Hematopoietic multipotent progenitor cell treated with erythropoietin and hydrocortisone succinate and interleukin-3 and kit ligand, for 15 days (in vitro differentiated cells): ENCODE results near the gene ZNF613.
"Not testable (repeated sequence)": the region's sequence is repeated elsewhere in the genome, so short reads cannot be mapped to it uniquely, and the experiment has no call there.

ENCODE experiments used
- DNase-seq: peaks from one replicate; pipeline ENCODE4 v3.0.0-alpha.2; 2015; ENCODE audit warnings: low spot score

The ZNF613 gene

DNA sequence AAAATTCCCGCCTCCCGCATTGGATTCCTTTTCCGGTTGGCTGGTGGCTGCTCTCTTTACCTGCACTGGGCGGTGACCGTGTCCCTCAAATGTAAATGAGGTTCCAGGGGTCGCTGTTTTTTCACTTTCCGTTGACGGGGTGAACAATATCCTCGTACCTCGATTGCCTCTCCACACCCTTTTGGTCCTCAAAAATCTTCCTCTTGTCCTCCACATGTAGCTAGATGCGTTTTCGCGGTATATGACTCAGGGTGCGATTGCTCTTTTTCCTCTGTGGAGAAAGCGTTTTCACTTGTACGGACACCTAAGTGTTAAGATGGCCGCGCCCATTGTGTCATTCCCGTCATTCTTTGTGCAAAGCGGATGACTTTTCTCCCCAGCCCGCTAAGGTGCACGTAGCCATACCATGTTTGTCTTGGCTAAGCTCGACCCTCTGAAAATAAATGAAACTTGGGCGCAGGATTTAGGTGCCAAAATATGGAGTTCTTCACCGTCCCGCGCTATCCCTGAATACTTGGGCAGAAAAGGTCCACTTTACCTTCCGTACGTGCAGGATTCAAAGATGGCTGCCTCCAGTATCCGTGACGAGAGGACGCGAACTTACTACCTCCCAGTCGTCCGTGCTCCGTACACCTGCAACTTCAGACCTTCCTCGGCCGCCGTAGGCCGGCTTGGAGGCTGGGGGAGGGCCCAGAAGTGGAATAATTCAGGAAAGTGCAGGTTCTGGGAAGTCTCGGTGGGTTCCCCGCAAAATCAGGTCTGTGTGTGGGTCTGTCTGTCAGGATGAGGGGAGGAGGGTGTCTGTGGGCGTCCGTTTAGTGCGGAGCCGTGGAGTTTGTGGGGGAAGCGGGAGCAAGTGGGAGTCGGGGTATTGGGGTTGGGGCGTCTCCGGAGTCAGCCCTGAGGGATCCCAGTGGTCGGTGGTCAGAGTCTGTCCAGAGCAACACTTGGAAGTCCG is at the start of gene ZNF613:
TSS of gene ZNF613 (plus strand) at position 689 of the 958 bp plus-strand sequence. CDS start 8,749 bp downstream, outside the sequence.
- DNase-seq = peak; percentile 64

DNA sequence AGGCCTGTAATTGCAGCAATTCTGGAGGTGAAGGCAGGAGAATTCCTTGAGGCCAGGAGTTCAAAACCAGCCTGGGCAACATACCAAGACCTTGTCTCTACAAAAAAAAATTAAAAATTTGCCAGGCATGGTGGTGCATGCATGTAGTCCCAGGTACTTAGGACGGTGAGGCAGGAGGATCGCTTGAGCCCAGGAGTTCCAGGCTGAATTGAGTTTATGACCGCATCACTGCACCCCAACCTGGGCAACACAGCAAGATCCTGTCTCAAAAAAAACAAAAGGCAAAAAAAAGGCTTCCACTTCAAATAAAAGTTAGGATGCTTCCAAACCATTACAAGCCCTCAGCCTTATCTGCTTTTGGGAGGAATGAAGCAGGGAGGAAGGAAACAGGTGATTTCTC is 44.8 kb upstream of the ZNF613 start:
- DNase-seq = no peak

DNA sequence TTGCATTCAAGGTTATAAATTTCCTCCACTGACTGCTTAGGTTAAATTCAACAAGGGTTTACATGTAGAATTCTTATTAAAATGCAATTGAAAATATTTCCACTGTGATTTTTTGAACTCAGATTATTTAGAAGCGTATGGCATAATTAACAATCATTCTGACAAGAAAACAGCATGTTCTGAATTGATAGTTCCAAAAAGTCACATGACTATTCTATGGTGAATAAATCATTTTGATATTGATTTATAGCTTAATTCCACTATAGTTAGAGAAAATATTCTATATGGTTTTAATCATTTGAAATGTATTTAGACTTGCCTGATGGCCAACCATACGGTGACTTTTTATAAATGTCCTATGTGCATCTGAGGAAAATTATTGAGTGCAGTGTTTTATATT is 42.6 kb upstream of the ZNF613 start:
- DNase-seq = no peak

DNA sequence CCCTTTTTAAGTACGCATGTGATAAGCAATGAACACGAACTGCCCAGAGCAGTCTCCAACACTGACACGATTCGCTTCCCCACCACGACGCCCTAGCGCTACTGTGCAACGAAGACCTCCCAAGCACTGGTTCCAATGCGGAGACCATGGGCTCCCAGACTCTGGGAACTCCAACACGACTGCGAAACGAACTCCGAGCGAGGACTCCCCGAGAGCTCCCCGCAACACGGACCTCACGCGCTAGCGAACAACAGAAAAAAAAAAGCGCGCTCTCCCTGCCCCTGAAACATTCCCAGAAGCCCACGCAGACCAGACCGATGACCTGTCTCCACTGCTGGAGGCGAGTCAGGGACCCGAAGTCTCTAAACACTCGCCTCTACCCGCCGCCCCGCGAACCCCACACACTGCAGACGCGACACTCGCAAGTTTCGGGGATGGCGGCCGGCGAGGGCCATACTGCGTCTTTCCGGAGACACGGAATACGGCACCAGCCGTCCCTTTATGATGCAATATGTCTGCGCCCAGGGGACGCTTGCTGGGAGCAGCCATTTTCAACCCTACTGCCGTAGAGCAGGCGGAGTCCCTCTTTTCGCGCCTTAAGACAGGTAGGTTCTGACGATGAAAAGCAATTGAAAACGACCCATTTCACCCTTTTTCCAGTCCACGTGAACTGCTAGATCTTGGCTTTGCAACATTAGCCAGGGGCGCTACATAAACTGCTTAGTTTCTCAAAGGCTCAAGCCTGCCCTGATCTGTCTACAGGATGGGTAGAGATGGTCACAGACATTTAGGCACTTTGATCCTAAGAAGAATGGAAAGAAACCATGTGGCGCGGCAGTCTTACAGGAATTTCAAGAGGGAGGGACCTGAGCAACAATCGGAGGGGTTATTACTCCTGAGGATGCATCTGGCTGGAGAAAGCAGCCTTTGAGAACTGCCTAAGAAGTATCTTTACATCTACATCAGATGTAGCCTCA is 39.5 kb upstream of the ZNF613 start, which contains the start of gene ZNF577:
TSS of gene ZNF577 (minus strand) at position 430 of the 977 bp plus-strand sequence. CDS start 7,569 bp downstream, outside the sequence.
- peak; percentile 37 for DNase-seq

DNA sequence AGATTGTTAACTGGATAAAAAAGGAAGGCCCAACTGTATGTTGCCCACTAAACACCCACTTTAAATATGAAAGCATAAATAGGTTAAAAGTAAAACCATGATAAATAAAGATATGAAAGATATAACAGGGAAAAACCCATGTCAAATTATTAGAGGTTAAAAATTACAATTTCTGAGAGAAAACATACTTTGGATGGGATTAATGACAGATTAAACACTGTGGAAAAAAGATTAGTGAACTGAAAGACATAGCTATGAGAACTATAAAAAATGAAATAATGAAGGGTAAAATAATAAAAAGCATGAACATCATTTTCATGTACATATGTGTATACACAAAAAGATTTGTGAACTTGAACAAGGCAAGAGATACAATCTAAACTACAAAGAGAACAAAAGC is 37.3 kb upstream of the ZNF613 start:
- no peak for DNase-seq

DNA sequence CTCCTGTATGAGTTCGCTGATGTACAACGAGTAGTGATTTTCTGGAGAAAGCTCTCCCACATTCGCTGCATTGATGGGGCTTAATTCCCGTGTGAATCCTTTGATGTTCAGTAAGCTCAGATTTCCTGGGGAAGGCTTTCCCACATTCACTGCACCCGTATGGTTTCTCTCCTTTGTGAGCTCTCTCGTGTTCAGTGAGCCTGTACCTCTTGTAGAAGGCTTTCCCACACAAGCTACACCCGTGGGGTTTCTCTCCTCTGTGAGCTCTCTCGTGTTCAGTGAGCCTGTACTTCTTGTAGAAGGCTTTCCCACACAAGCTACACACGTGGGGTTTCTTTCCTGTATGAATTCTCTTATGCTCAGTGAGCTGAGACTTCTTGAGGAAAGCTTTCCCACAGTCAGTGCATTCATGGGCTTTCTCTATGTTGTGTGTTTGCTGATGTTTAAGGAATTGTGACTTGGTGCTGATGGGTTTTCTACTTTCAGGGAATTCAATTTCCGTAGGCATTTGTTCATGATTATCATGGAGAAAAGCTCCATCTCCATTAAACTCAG is 36.0 kb upstream of the ZNF613 start:
- no peak for DNase-seq

DNA sequence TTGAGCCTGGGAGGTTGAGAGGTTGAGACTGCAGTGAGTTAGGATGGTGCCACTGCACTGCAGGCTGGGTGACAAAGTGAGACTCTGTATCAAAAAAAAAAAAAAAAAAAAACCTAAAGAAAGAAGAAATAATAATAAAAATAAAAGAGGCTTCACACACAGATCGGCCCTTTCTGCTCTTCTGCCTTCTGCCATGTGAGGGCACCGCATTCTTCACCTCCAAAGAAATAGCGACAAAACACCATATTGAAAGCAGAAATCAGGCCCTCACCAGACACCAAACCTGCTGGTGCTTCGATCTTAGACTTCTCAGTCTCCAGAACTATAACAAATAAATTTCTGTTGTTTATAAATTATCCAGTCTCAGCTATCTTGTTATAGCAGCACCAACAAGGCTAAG is 25.4 kb upstream of the ZNF613 start:
- DNase-seq = no peak

DNA sequence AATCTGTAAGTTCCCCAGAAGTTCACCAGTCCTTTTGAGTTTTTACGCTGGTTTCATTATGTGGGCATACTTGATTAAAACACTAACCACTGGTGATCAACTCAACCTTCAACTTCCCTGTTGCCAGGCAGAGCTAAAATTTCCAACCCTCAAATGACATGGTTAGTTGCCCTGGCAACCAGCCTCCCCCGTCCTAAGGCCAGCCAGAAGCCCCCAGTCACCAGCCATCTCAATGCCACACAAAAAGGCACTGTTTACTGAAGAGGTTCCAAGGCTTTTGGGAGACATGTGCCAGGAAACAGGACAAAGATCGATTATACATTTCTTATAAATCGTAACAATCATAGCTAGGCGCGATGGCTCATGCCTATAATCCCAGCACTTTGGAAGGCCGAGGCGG is 24.1 kb upstream of the ZNF613 start:
- no peak for DNase-seq

DNA sequence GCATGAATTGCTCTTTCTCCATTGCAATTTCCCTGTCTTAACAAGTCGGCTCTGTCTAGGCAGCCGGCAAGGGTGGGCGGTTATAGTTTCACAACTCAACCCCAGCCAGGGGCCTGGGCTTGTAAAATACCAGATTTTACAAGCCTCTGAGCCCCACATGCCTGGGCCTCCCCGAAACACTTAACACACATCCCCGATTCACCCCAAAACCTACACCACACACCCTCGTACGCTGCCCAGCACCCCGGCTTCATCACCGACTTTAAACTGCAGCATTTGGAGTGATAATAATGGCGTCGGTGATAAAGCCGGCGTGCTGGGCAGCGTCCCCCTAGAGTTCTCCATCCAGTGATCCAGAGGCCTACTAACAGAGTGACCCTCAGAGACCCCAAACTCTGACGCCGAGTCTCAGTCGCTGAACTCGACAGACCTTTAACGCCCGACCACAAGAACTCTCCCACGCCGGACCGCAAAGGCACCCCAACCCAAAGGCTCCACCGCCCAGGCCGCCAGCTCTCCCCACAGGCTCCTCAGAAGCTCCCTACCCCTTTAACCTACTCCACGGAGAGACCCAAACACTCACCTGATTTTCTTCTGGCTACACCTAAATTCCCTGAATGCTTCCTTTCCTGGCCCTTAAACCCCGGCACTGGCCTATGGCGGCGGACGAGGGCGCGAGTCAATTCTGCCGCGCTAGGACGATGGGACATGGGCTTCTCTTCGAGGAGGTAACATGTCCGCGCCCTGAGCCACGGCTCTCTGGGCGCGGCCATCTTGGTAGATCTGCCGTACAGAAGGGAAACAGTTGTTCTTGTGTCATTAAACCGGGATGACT is 22.7 kb upstream of the ZNF613 start, which contains the start of gene ZNF649:
TSS of gene ZNF649 (minus strand) at position 687 of the 835 bp plus-strand sequence. CDS start 4,910 bp downstream, outside the sequence.
- DNase-seq = peak; percentile 65

DNA sequence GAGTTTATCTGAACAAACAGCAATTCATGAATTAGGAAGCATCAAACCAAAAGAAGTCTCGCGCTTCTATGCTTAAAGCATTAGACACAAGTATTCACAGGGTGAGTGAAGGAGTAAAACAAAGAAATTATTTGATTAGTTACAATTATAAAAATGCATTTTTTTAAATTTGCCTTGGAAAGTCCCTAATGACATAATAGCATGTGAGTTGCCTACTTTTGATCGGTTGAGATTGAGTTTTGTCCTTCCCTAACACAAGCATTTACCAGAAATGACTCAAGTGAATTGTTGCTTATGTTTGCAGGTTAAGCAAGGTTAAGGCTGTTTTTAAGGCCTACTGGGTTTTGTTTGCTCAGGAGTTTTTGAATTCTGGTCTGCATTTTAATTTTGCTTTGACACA is 22.1 kb upstream of the ZNF613 start:
- no peak for DNase-seq

DNA sequence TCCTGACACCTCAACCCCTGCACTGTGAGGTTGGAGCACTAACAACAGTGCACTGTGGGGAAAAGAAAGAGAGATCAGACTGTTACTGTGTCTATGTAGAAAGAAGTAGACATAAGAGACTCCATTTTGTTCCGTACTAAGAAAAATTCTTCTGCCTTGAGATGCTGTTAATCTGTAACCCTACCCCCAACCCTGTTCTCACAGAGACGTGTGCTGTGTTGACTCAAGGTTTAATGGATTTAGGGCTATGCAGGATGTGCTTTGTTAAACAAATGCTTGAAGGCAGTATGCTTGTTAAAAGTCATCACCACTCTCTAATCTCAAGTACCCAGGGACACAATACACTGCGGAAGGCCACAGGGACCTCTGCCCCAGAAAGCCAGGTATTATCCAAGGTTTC is 21.6 kb upstream of the ZNF613 start:
- DNase-seq = not testable (repeated sequence)

DNA sequence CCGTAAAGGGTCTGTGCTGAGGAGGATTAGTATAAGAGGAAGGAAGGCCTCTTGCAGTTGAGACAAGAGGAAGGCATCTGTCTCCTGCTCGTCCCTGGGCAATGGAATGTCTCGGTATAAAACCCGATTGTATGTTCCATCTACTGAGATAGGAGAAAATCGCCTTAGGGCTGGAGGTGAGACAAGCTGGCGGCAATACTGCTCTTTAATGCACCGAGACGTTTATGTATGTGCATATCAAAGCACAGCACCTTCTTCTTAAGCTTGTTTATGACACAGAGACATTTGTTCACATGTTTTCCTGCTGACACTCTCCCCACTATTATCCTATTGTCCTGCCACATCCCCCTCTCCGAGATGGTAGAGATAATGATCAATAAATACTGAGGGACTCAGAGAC is 21.2 kb upstream of the ZNF613 start:
- DNase-seq = not testable (repeated sequence)

DNA sequence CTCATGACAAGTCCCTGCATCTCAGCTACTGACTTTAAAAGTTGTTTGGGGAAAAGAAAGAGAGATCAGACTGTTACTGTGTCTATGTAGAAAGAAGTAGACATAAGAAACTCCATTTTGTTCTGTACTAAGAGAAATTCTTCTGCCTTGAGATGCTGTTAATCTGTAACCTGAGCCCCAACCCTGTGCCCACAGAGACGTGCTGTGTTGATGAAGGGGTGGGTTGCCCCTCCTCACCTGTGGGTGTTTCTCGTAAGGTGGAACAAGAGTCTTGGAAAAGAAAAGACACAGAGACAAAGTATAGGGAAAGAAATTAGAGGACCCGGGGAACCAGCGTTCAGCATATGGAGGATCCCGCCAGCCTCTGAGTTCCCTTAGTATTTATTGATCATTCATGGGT is 19.3 kb upstream of the ZNF613 start:
- DNase-seq = not testable (repeated sequence)

DNA sequence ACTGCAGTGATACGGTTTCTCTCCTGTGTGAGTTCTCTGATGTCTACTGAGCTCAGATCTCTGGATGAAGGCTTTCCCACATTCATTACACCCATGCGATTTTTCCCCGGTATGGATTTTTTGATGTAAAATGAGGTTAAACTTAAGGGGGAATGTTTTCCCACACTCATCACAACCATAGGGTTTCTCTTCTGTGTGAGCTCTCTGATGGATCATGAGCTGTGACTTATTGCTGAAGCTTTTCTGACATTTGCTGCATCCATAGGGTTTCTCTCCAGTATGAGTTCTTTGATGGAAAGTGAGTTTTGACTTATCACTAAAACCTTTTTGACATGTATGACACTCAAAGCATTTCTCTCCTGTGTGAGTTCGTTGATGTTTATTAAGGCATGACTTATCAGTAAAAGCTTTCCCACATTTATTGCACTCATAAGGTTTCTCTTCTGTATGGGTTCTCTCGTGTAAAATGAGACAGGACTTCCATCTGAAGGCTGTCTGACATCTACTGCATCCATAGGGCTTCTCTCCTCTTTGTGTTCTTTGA is 11.9 kb upstream of the ZNF613 start:
- DNase-seq = no peak

DNA sequence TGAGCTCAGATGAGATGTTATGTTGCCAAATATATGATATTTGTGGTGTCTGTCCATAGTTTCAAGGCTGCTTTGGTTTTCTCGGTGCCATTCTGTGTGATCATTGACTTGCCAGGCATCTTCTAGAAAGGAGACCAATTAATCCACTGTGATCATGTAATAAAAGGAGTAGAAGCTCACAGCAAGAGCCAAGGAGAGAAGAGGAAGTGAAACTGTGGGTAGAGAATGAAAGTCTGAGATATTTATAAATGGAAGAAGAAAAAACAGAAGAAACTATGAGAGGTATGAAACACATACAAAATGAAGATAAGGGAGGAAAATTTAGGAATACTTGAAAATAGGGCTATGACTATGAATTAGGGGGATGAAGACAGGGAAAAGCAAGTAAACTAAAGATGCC is 11.1 kb upstream of the ZNF613 start:
- no peak for DNase-seq

DNA sequence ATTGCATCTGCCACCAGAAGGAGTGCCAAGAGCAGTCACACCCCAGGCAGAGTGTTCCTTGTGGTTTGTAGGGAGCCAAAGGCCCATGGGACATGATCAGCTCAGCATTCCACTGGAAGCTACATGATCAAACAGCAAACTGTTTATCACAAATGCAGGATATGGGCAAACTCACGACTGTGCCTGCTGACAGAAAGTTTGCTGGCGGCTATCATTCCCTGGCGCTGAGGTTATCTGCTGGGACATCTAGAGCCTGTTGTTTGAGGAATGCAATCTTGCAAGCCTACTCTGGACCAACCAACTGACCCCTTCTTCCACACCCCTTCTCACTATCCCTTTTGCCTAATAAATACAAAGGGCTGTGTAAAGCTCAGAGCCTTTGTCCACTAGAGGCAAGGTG is 7.7 kb upstream of the ZNF613 start:
- no peak for DNase-seq

DNA sequence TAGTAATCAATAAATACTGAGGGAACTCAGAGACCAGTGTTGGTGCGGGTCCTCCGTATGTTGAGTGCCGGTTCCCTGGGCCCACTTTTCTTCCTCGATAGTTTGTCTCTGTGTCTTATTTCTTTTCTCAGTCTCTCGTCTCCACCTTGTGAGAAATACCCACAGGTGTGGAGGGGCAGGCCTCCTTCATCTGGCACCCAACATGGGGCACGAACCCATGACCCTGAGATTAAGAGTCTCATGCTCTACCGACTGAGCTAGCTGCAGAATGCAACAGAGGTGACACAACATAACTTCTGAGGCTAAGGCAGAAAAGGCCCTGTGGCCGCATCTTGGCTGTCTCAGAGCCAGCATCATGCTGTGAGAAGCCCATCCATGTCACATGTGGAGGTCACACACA is 5.3 kb upstream of the ZNF613 start:
- no peak for DNase-seq

DNA sequence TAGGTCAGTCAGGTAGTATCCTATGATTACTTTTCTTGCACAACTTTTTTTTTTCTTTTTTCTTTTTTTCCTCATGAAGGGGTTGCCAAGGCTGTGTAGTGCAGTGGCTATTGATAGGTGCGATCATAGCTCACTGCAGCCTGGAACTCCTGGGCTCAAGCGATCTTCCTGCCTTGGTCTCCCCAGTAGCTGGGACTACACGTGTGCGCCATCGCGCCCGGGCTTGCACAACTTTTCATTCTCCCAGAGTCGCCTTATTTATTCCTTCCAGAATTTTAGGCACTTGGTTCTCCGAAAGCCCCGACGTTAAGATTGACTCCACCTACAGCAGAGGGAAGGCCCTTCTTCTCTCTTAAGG is 867 bp upstream of the ZNF613 start:
- DNase-seq = no peak

DNA sequence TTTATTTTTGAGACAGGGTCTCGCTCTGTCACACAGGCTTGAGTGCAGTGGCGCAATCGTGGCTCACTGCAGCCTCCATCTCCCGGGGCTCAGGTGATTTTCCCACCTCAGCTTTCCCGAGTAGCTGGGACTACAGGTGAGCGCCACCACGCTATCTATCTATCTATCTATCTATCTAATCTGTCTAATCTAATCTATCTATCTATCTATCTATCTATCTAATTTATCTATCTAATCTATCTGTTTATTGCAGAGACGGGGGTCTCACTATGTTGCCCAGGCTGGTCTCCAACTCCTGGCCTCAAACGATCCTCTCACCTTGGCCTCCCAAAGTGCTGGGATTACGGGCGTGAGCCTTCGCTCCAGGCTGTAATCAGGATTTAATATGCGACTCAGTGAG is 587 bp downstream of the ZNF613 start:
- no peak for DNase-seq

DNA sequence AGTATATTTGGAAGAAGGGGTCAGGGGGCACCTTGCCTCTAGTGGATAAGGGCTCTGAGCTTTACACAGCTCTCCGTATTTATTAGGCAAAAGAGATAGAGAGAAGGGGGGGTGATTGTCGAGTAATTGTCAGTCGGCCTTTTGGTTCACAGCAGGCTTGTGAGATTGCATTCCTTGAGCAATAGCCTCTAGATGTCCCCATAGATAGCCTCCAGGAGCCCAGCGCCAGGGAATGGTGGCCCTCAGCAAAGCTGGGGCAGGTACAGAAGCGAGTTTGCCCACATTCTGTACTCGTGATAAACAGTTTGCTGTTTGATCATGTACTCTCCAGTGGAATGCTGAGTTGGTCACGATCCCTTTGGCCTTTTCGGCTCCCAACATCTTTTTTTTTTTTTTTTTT is 4.6 kb downstream of the ZNF613 start:
- DNase-seq = no peak

DNA sequence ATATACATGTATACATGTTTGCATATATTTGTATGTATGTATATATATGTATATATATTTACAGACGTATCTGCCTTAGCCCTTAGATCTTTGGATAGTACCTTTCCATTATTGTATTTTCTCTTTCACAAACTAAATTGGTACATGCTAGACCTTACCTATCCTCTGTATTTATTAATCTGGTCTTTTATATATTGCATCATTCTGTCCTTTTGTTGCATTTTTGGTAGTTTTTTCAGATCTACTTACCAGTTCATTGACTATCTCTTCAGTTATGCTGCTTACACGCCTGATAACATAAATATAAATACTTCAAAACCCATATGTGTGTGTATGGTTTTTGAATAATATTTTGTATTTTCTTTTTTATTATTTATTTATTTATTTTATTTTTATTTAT is 11.7 kb downstream of the ZNF613 start:
- DNase-seq = no peak
